GM12878 (cell line): ENCODE results near the gene WBP4. TPM values are rescaled to one million over a fixed set of nuclear protein-coding genes. Genes with fewer than 3 reads are reported as not detected.

ENCODE experiments used
- ATAC-seq: fragments of 200-7000 bp; cut with Tn5 transposase; 3 replicates; pipeline ENCODE4 v1.9.1; 2020; ENCODE audit warnings: mild to moderate bottlenecking, moderate library complexity
- BruUV-seq: library from RNA; stranded (reverse); fragments of 400-500 nt; replicated peaks from 2 replicates; lab custom pipeline; 2021; lab: Mats Ljungman, UMichigan
- CTCF ChIA-PET: fragments of 300-600 bp; sonication (Branson Sonifier 250); formaldehyde crosslinking; extraction: SDS; loops from one replicate; lab custom pipeline; 2021; ENCODE audit warnings: inconsistent platforms; lab: Yijun Ruan, JAX
- POLR2A ChIA-PET: fragments of 350-600 bp; formaldehyde crosslinking; extraction: SDS; loops from one replicate; lab custom pipeline; 2021; ENCODE audit warnings: inconsistent platforms; lab: Charles Lee
- RAD21 ChIA-PET: fragments of 300-600 bp; sonication (Branson Sonifier 250); formaldehyde crosslinking; loops from one replicate; lab custom pipeline; 2023; ENCODE audit warnings: antibody characterized with exemption; ENCODE audit not compliant: unreplicated experiment; lab: Charles Lee
- SMC1A ChIA-PET: fragments of 300-600 bp; sonication (Branson Sonifier 250); formaldehyde crosslinking; loops from one replicate; lab custom pipeline; 2023; ENCODE audit not compliant: unreplicated experiment, uncharacterized antibody; lab: Charles Lee
- DNase-seq: peaks from one replicate; pipeline ENCODE4 v3.0.0-alpha.2; 2011; ENCODE audit warnings: low read depth, low spot score
- FAIRE-seq: peaks from 3 replicates; lab custom pipeline; 2011; peaks lifted over from hg19 to GRCh38; lab: Jason Lieb, UNC
- H2AFZ ChIP-seq: 2 replicates; pipeline ENCODE4 v1.6.0; 2011; ENCODE audit warnings: low read depth, low read length, control low read depth; ENCODE audit not compliant: control insufficient read depth
- H3K27ac ChIP-seq: 2 replicates; pipeline ENCODE4 v1.5.1; 2011; ENCODE audit warnings: control low read depth; ENCODE audit not compliant: control insufficient read depth, insufficient read depth
- H3K27me3 ChIP-seq, 2 experiments: replicated peaks in 1 of 2; 2 replicates each; pipeline versions ENCODE4 v1.6.0 to v1.6.1; 2011; ENCODE audit warnings: low read length in 1 of 2; ENCODE audit not compliant: control insufficient read depth in 2 of 2, insufficient read depth in 2 of 2
- H3K36me3 ChIP-seq, 2 experiments: 2 replicates each; pipeline ENCODE4 v1.5.1; 2011; ENCODE audit warnings: low read length in 1 of 2; ENCODE audit not compliant: control insufficient read depth in 2 of 2, insufficient read depth in 2 of 2
- H3K4me1 ChIP-seq: 2 replicates; pipeline ENCODE4 v1.6.1; 2011; ENCODE audit warnings: mild to moderate bottlenecking, low read length, moderate library complexity, mixed read lengths; ENCODE audit not compliant: control insufficient read depth, insufficient read depth
- H3K4me2 ChIP-seq: 2 replicates; pipeline ENCODE4 v1.6.0; 2011; ENCODE audit warnings: control low read depth; ENCODE audit not compliant: control insufficient read depth, insufficient read depth
- H3K4me3 ChIP-seq: fragments of 200-600 bp; sonication (generic); 2 replicates; pipeline ENCODE4 v1.5.1; 2016
- H3K79me2 ChIP-seq: 2 replicates; pipeline ENCODE4 v1.6.0; 2011; ENCODE audit warnings: low read length; ENCODE audit not compliant: control insufficient read depth, insufficient read depth
- H3K9ac ChIP-seq: 2 replicates; pipeline ENCODE4 v1.8.0; 2011; ENCODE audit warnings: low read length, control low read depth, mixed read lengths; ENCODE audit not compliant: control insufficient read depth, insufficient read depth
- H3K9me3 ChIP-seq: replicated peaks from 3 replicates; pipeline ENCODE4 v1.5.1; 2011; ENCODE audit warnings: mild to moderate bottlenecking, low read length; ENCODE audit not compliant: control insufficient read depth, insufficient read depth
- H4K20me1 ChIP-seq: 2 replicates; pipeline ENCODE4 v1.6.0; 2011; ENCODE audit not compliant: control insufficient read depth, insufficient read depth
- BCL11A ChIP-seq: IDR thresholded peaks from 2 replicates; pipeline ENCODE4 v1.6.1; 2011; ENCODE audit warnings: low read depth, low read length
- CHD1 ChIP-seq: IDR thresholded peaks from 2 replicates; pipeline ENCODE4 v1.6.1; 2012; ENCODE audit warnings: low read depth, low read length, improper control_type of control experiment
- DPF2 ChIP-seq: fragments of 450-650 bp; IDR thresholded peaks from 2 replicates; pipeline ENCODE4 v1.6.1; 2017; ENCODE audit warnings: mild to moderate bottlenecking
- EED ChIP-seq: sonication (generic); IDR thresholded peaks from 2 replicates; pipeline ENCODE4 v1.6.1; 2016; ENCODE audit warnings: antibody characterized with exemption, low read depth
- EP300 ChIP-seq, 2 experiments: fragments of 150-350 bp in 1 of 2; IDR thresholded peaks; 2 replicates each; pipeline ENCODE4 v1.6.1; 2011 to 2012; ENCODE audit warnings: low read depth in 2 of 2, low read length in 2 of 2, borderline replicate concordance in 1 of 2, improper control_type of control experiment in 1 of 2, inconsistent platforms in 1 of 2; ENCODE audit not compliant: control insufficient read depth in 1 of 2
- GATAD2B ChIP-seq: fragments of 450-650 bp; conservative IDR thresholded peaks from 2 replicates; pipeline ENCODE4 v1.6.1; 2017; ENCODE audit warnings: low read depth, mild to moderate bottlenecking, moderate library complexity
- KLF5 ChIP-seq: fragments of 450-650 bp; IDR thresholded peaks from 2 replicates; pipeline ENCODE4 v1.6.1; 2014; ENCODE audit warnings: mild to moderate bottlenecking; ENCODE audit not compliant: partially characterized antibody
- NFIC ChIP-seq: IDR thresholded peaks from 2 replicates; pipeline ENCODE4 v1.6.1; 2012; ENCODE audit warnings: low read depth, mild to moderate bottlenecking, inconsistent platforms, low read length, moderate library complexity
- NR2C1 ChIP-seq: fragments of 450-650 bp; IDR thresholded peaks from 2 replicates; pipeline ENCODE4 v1.6.1; 2017; ENCODE audit warnings: antibody characterized with exemption, mild to moderate bottlenecking, moderate library complexity
- NR2C2 ChIP-seq: IDR thresholded peaks from 2 replicates; pipeline ENCODE4 v1.6.1; 2011; ENCODE audit warnings: borderline replicate concordance, low read depth; ENCODE audit not compliant: control insufficient read depth, insufficient read length
- POLR2AphosphoS5 ChIP-seq: IDR thresholded peaks from 2 replicates; pipeline ENCODE4 v1.6.1; 2011; ENCODE audit warnings: mild to moderate bottlenecking, low read length, inconsistent platforms
- ZZZ3 ChIP-seq: IDR thresholded peaks from 2 replicates; pipeline ENCODE4 v1.6.1; 2011; ENCODE audit warnings: low read depth; ENCODE audit not compliant: control insufficient read depth, insufficient read length
- WGBS: methylation state at CpG from one replicate; pipeline ENCODE4 v1.1.6; 2016; ENCODE audit warnings: low lambda C conversion rate; ENCODE audit not compliant: insufficient replicate concordance, insufficient coverage; ENCODE audit errors: missing lambda C conversion rate; 5-methylcytosine and 5-hydroxymethylcytosine counted together
- in situ Hi-C: fragments of 300-500 bp; cut with MboI; formaldehyde crosslinking; loops from 9 replicates; pipeline ENCODE4 v1.14.3; 2018; ENCODE audit warnings: mixed read lengths
- intact Hi-C: fragments of 100-400 bp; cut with micrococcal nuclease; formaldehyde crosslinking; loops from one replicate; pipeline ENCODE4 v1.14.2; 2022; ENCODE audit not compliant: unreplicated experiment
- polyA plus RNA-seq, 11 experiments: library from polyadenylated mRNA; depleted of rRNA in 4 of 11; unstranded in 6 of 11; stranded (reverse) in 5 of 11; fragments of >200 nt; fragmentation: Nextera tagmentation in 4 of 11; fragmentation: Illumina TruSeq in 1 of 11; extraction: Ambion mirVana in 4 of 11; extraction: Trizol in 1 of 11; gene quantifications; 1 replicate in 1 of 11; 2 replicates in 10 of 11; pipeline versions ENCODE4 v1.2.1 to v1.2.3, GENCODE V29; 2011 to 2016; ENCODE audit warnings: inconsistent platforms in 2 of 11, missing spikeins in 2 of 11, low read depth in 1 of 11
- total RNA-seq, 4 experiments: library from RNA; depleted of rRNA in 3 of 4; stranded (reverse); fragments of >200 nt in 3 of 4; fragmentation: Illumina TruSeq in 1 of 4; extraction: Trizol in 1 of 4; gene quantifications; 2 replicates each; pipeline versions ENCODE4 v1.2.1 to v1.2.3, GENCODE V29; 2013 to 2021
- TF ChIP-seq, protein P1 (sequence below): fragments of 450-650 bp; IDR thresholded peaks from 2 replicates; pipeline ENCODE4 v1.6.1; 2017; ENCODE audit warnings: antibody characterized with exemption, mild to moderate bottlenecking, moderate library complexity

WBP4 gene
- total and polyA plus RNA-seq, 10 of the 15 experiments (the other 5 are each of a cell fraction or from before 2014, with no cell fraction given) = 7.4 to 21.6 (median 14.2) TPM

DNA sequence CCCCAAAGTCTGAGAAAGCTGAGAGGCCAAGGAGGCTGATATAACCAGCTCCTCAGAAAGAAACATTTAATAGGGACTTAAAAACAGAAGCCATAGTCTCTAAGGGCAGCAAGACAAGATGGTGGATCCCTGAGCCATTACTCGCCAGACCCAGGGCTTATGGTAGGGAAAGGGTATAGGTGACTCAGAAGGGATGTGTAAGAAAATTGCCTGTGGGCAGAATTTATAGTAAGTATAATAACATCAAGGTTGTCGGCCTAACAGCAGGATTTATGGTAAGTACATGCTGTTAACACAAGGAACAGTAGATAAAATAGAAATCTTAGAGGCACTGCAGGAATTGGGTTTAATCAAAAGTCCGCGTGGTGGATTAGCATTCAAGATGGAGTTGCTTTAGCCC, 56.6 kb downstream of the WBP4 start:
- in situ Hi-C loops = no loop called here

DNA sequence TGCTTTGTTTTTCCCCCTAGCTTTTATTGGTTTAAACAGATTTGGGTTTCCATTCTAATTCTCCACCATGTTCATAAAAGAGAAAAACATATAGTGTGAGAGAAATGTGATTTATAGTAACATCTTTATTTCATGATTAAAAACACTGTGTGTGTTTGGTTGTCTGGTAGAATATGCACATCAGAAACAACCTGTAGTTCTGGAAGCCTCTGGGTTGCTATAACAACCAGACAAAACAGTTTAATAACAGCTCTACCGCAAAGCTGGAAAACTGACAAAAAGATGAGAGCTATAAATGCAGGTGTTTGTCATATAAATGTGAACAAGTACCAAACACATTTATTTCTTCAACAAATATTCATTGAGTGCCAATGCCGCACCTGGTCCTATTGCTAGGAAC, 61.5 kb downstream of the WBP4 start:
- H3K4me1 ChIP-seq = no peaks in the 10 kb centered on the region
- no peak for TF ChIP-seq DPF2
- no peak for TF ChIP-seq NFIC
- TF ChIP-seq, protein P1, sequence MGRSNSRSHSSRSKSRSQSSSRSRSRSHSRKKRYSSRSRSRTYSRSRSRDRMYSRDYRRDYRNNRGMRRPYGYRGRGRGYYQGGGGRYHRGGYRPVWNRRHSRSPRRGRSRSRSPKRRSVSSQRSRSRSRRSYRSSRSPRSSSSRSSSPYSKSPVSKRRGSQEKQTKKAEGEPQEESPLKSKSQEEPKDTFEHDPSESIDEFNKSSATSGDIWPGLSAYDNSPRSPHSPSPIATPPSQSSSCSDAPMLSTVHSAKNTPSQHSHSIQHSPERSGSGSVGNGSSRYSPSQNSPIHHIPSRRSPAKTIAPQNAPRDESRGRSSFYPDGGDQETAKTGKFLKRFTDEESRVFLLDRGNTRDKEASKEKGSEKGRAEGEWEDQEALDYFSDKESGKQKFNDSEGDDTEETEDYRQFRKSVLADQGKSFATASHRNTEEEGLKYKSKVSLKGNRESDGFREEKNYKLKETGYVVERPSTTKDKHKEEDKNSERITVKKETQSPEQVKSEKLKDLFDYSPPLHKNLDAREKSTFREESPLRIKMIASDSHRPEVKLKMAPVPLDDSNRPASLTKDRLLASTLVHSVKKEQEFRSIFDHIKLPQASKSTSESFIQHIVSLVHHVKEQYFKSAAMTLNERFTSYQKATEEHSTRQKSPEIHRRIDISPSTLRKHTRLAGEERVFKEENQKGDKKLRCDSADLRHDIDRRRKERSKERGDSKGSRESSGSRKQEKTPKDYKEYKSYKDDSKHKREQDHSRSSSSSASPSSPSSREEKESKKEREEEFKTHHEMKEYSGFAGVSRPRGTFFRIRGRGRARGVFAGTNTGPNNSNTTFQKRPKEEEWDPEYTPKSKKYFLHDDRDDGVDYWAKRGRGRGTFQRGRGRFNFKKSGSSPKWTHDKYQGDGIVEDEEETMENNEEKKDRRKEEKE = no peak
- no peak for TF ChIP-seq NR2C1
- TF ChIP-seq BCL11A = no peak
- no peak for TF ChIP-seq CHD1
- no peak for TF ChIP-seq EED
- TF ChIP-seq KLF5 = no peak
- no peak for TF ChIP-seq EP300 (IDR thresholded peaks at IDR 0.05; ENCODE audit: borderline replicate concordance in 1 of 2, control insufficient read depth in 1 of 2, low read depth in 2 of 2, low read length in 2 of 2)
- no peak for TF ChIP-seq NR2C2
- no peak for TF ChIP-seq GATAD2B
- no peak for TF ChIP-seq ZZZ3
- no TSS peak for BruUV-seq
- ATAC-seq = no peak
- no peaks in the 10 kb centered on the region for H3K9me3 ChIP-seq
- CTCF ChIA-PET = interaction anchor here (0.6 kb wide), 1 partner anchor 74 kb away, joined by 3 read pairs; no protein-coding TSS in a partner anchor
- no peaks in the 10 kb centered on the region for H4K20me1 ChIP-seq
- SMC1A ChIA-PET = interaction anchor here (0.9 to 1.5 kb wide), 2 partner anchors 12 to 19 kb away, joined by 3 to 4 read pairs; no protein-coding TSS in a partner anchor
- WGBS = 98% methylated on average over 2 of the region's 2 CpGs
- H3K9ac ChIP-seq = no peak overlapping the region
- no peak for DNase-seq
- H3K4me2 ChIP-seq = no peak overlapping the region
- POLR2A ChIA-PET = no interaction called here
- no peak for FAIRE-seq
- no peak overlapping the region for H3K4me3 ChIP-seq
- RAD21 ChIA-PET = no interaction called here
- intact Hi-C loops (no loop called here), in situ Hi-C loops (no loop called here)
- no peak overlapping the region for H2AFZ ChIP-seq
- H3K27ac ChIP-seq = no peak overlapping the region
- H3K79me2 ChIP-seq = no peaks in the 10 kb centered on the region; the same call in 1 of the 2 replicates
- no peaks in the 10 kb centered on the region for H3K27me3 ChIP-seq
- no peaks in the 10 kb centered on the region; a peak in 1 of 4 replicates for H3K36me3 ChIP-seq

More for the DNA sequence above, 56.6 kb downstream of the WBP4 start:
- RAD21 ChIA-PET = no interaction called here
- intact Hi-C loops = no loop called here
- no peak for TF ChIP-seq POLR2AphosphoS5
- Histone ChIP-seq H3K4me2 (no peak overlapping the region), H3K27me3 (no peaks in the 10 kb centered on the region), H3K27ac (no peak overlapping the region), H2AFZ (no peak overlapping the region), H3K9ac (no peak overlapping the region), H3K4me1 (no peaks in the 10 kb centered on the region), H3K36me3 (no peaks in the 10 kb centered on the region), H3K9me3 (no peaks in the 10 kb centered on the region), H4K20me1 (no peaks in the 10 kb centered on the region), H3K79me2 (no peaks in the 10 kb centered on the region), H3K4me3 (no peak overlapping the region)
- DNase-seq = no peak
- ATAC-seq = no peak
- 84% methylated on average over 4 of the region's 4 CpGs for WGBS
- SMC1A ChIA-PET = interaction anchor here (0.6 to 1.7 kb wide), 2 partner anchors 11 to 579 kb away, joined by 3 to 4 read pairs; no protein-coding TSS in a partner anchor
- no TSS peak for BruUV-seq
- CTCF ChIA-PET = interaction anchor here (1.9 kb wide), 1 partner anchor 11 kb away, joined by 5 read pairs; no protein-coding TSS in a partner anchor
- no peak for FAIRE-seq
- POLR2A ChIA-PET = no interaction called here
